DND-41 (cell line): ENCODE measurements around the gene JDP2.

Source experiments
- ATAC-seq: fragments of 200-7000 bp; cut with Tn5 transposase; 3 replicates; pipeline ENCODE4 v1.9.1; 2021; ENCODE audit warnings: low read depth; ENCODE audit not compliant: insufficient read depth
- DNase-seq: peaks from one replicate; pipeline ENCODE4 v3.0.0-alpha.2; 2020
- H2AFZ ChIP-seq: 2 replicates; pipeline ENCODE4 v1.6.0; 2012; ENCODE audit warnings: low read depth, low read length
- H3K27ac ChIP-seq: 2 replicates; pipeline ENCODE4 v1.5.1; 2012; ENCODE audit warnings: low read length, inconsistent platforms
- H3K27me3 ChIP-seq: fragments of 200-600 bp; sonication (generic); 2 replicates; pipeline ENCODE4 v1.6.0; 2012; ENCODE audit warnings: low read length, mild to moderate bottlenecking, inconsistent platforms; ENCODE audit not compliant: insufficient read depth, poor library complexity
- H3K36me3 ChIP-seq: 2 replicates; pipeline ENCODE4 v1.5.1; 2012; ENCODE audit warnings: low read length, inconsistent platforms; ENCODE audit not compliant: insufficient read depth
- H3K4me1 ChIP-seq: 2 replicates; pipeline ENCODE4 v1.5.1; 2012; ENCODE audit warnings: mild to moderate bottlenecking, low read length; ENCODE audit not compliant: insufficient read depth
- H3K4me2 ChIP-seq: 2 replicates; pipeline ENCODE4 v1.6.0; 2012; ENCODE audit warnings: mild to moderate bottlenecking, moderate library complexity, low read length, inconsistent platforms; ENCODE audit not compliant: insufficient read depth
- H3K4me3 ChIP-seq, 2 experiments: fragments of 200-600 bp in 1 of 2; shearing (Covaris generic) in 1 of 2; 2 replicates each; pipeline ENCODE4 v1.5.1; 2012 to 2016; ENCODE audit warnings: inconsistent platforms in 2 of 2, low read length in 2 of 2, mild to moderate bottlenecking in 2 of 2, low read depth in 1 of 2, moderate library complexity in 1 of 2
- H3K79me2 ChIP-seq: 2 replicates; pipeline ENCODE4 v1.6.0; 2012; ENCODE audit warnings: low read length, inconsistent platforms; ENCODE audit not compliant: insufficient read depth
- H3K9ac ChIP-seq: 2 replicates; pipeline ENCODE4 v1.6.0; 2012; ENCODE audit warnings: low read depth, mild to moderate bottlenecking, inconsistent platforms, low read length, moderate library complexity
- H3K9me3 ChIP-seq: 2 replicates; pipeline ENCODE4 v1.5.1; 2012; ENCODE audit warnings: low read length, moderate library complexity, mild to moderate bottlenecking, inconsistent platforms; ENCODE audit not compliant: insufficient read depth, severe bottlenecking
- H4K20me1 ChIP-seq: 2 replicates; pipeline ENCODE4 v1.6.0; 2012; ENCODE audit warnings: low read length; ENCODE audit not compliant: insufficient read depth
- CTCF ChIP-seq: IDR thresholded peaks from 2 replicates; pipeline ENCODE4 v1.5.1; 2012; ENCODE audit warnings: borderline replicate concordance, low read length, moderate library complexity, mild to moderate bottlenecking; ENCODE audit not compliant: poor library complexity, severe bottlenecking; ENCODE audit errors: extremely low read depth
- EZH2 ChIP-seq: IDR thresholded peaks from 3 replicates; pipeline ENCODE4 v1.6.1; 2012; ENCODE audit warnings: borderline replicate concordance, low read depth, mild to moderate bottlenecking, moderate library complexity, low read length, inconsistent platforms; ENCODE audit not compliant: severe bottlenecking

JDP2 gene

GRCh38 chr14:75449696-75450095, 21.9 kb downstream of the JDP2 start:
- Histone ChIP-seq H3K27me3 (peaks cover 3% of the 10 kb centered on the region), H3K36me3 (no peaks in the 10 kb centered on the region), H3K9me3 (no peaks in the 10 kb centered on the region), H4K20me1 (no peaks in the 10 kb centered on the region), H3K4me3 (no peak overlapping the region), H3K79me2 (no peaks in the 10 kb centered on the region), H2AFZ (no peak overlapping the region), H3K4me1 (no peaks in the 10 kb centered on the region), H3K4me2 (no peak overlapping the region), H3K9ac (no peak overlapping the region), H3K27ac (no peak overlapping the region)
- TF ChIP-seq EZH2 (no peak), CTCF (no peak)
- no peak for ATAC-seq
- no peak for DNase-seq

GRCh38 chr14:75450381-75451276, 22.8 kb downstream of the JDP2 start:
- Histone ChIP-seq H3K27ac (no peak overlapping the region), H4K20me1 (no peaks in the 10 kb centered on the region), H3K4me3 (no peak overlapping the region), H3K27me3 (peaks cover 3% of the 10 kb centered on the region), H3K79me2 (no peaks in the 10 kb centered on the region), H3K9ac (no peak overlapping the region), H3K4me1 (no peaks in the 10 kb centered on the region), H3K4me2 (no peak overlapping the region), H3K36me3 (no peaks in the 10 kb centered on the region), H2AFZ (no peak overlapping the region), H3K9me3 (no peaks in the 10 kb centered on the region)
- DNase-seq = no peak
- no peak; the same call in 2 of the 3 replicates for ATAC-seq
- TF ChIP-seq CTCF (no peak), EZH2 (no peak)

- no peak for DNase-seq
- TF ChIP-seq EZH2 = no peak
- TF ChIP-seq CTCF = no peak
- H3K9ac ChIP-seq = no peak overlapping the region
- no peak overlapping the region for H3K4me3 ChIP-seq
- no peak overlapping the region for H2AFZ ChIP-seq
- H3K27ac ChIP-seq = no peak overlapping the region
- H4K20me1 ChIP-seq = no peaks in the 10 kb centered on the region
- H3K79me2 ChIP-seq = no peaks in the 10 kb centered on the region
- ATAC-seq = no peak
- no peaks in the 10 kb centered on the region for H3K36me3 ChIP-seq
- H3K27me3 ChIP-seq = peaks cover 3% of the 10 kb centered on the region
- H3K4me1 ChIP-seq = no peaks in the 10 kb centered on the region
- no peak overlapping the region for H3K4me2 ChIP-seq
- H3K9me3 ChIP-seq = no peaks in the 10 kb centered on the region
These were observed 24.5 kb downstream of the JDP2 start for GRCh38 chr14:75452324-75452723.
